GM10248 (cell line): ENCODE measurements around the gene B3GNT5.

Experiments
- CTCF ChIA-PET: fragments of 300-600 bp; sonication (Branson Sonifier 250); formaldehyde crosslinking; extraction: SDS; loops from one replicate; lab custom pipeline; 2021; ENCODE audit warnings: antibody characterized with exemption; lab: Yijun Ruan, JAX
- POLR2A ChIA-PET: fragments of 350-650 bp; sonication (Branson Sonifier 250); formaldehyde crosslinking; extraction: SDS; loops from one replicate; lab custom pipeline; 2020; ENCODE audit warnings: antibody characterized with exemption; lab: Yijun Ruan, JAX
- DNase-seq: peaks from one replicate; pipeline ENCODE4 v3.0.0; 2012; ENCODE audit errors: extremely low spot score
- CTCF ChIP-seq: IDR thresholded peaks from 2 replicates; pipeline ENCODE4 v1.5.1; 2012; ENCODE audit warnings: mild to moderate bottlenecking, low read depth; ENCODE audit errors: extremely low read depth, missing control alignments, control extremely low read depth

Gene B3GNT5

GRCh38 chr3:183313764-183314163, 60.7 kb downstream of the B3GNT5 start:
- no peak for TF ChIP-seq CTCF
- ChIA-PET CTCF (interaction anchor here (1.0 kb wide), 1 partner anchor 10 kb away, joined by 3 read pairs; no protein-coding TSS in a partner anchor), POLR2A (no interaction called here)
- no peak for DNase-seq

DNA sequence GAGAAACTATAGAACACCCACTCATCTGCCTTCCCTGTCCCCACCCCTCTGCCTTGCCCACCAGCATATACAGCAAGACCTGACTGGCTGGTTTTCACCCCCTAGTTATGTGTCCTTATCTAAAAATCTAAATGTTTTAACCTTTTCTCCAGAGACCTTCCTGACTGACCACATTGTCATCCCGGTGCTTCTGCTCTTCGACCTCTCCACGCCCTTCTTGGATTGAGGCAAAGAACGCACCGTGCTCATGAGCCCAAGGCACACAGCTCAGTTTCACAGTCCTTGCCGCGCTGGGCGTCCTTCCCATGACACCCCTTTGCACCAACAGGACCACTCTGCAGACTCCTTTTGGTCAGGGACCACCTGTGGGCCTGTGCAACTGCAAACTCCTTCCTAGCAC, 62.7 kb downstream of the B3GNT5 start:
- CTCF ChIA-PET: no interaction called here
- POLR2A ChIA-PET: no interaction called here
- no peak for TF ChIP-seq CTCF
- no peak for DNase-seq

DNA sequence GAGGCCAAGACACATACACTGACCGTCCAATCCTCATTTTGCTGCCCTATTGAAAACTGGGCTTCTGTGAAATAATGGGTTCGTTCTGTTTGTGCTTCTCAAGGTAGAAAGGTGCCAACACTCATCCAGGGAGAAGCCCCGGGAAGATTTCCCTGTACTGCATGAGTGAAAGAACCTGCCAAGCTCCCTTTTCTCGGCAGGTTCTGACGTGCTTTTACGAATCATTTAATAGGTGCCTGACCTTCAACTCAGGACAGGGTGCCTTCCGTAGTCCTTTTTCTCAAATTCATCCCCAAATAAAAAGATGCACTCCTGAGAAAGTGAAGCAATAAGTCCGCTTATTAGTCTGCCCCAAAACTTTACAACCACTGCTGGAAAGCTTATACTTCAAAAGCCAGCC, 64.2 kb downstream of the B3GNT5 start:
- no peak for TF ChIP-seq CTCF
- ChIA-PET CTCF (interaction anchor here (1.4 kb wide), 1 partner anchor 19 kb away, joined by 4 read pairs; no protein-coding TSS in a partner anchor), POLR2A (no interaction called here)
- DNase-seq: no peak

- CTCF ChIA-PET: interaction anchor here (1.0 to 1.4 kb wide), 2 partner anchors 14 to 19 kb away, joined by 3 to 4 read pairs; no protein-coding TSS in a partner anchor
Observed at GRCh38 chr3:183317886-183318865, 65.1 kb downstream of the B3GNT5 start.

GRCh38 chr3:183318877-183319276, 65.8 kb downstream of the B3GNT5 start:
- TF ChIP-seq CTCF: no peak
- ChIA-PET POLR2A (no interaction called here), CTCF (interaction anchor here (1.0 to 1.2 kb wide), 3 partner anchors 9 to 15 kb away, joined by 3 to 5 read pairs (median 3); no protein-coding TSS in a partner anchor)
- no peak for DNase-seq

More at GRCh38 chr3:183317886-183318865, 65.1 kb downstream of the B3GNT5 start:
- POLR2A ChIA-PET: no interaction called here
- no peak for DNase-seq
- TF ChIP-seq CTCF: no peak

- TF ChIP-seq CTCF: no peak
- POLR2A ChIA-PET: no interaction called here
- CTCF ChIA-PET: interaction anchor here (1.0 to 1.2 kb wide), 3 partner anchors 9 to 14 kb away, joined by 3 to 5 read pairs (median 3); no protein-coding TSS in a partner anchor
- DNase-seq: no peak
Observed at GRCh38 chr3:183319371-183319770, 66.3 kb downstream of the B3GNT5 start.
